ENCODE measurements around the gene BTLA. TPM values are rescaled to one million over a fixed set of nuclear protein-coding genes. Genes with fewer than 3 reads are reported as not detected.

BTLA gene
- total and polyA plus RNA-seq, 2 of the 8 experiments (the other 6 are each of a cell fraction or from before 2014, with no cell fraction given) = not detected

GRCh38 chr3:112486811-112487505, 12.3 kb downstream of the BTLA start:
- H3K4me3 ChIP-seq (ENCODE audit: extremely low read depth in 1 of 4, insufficient read depth in 2 of 4, low read depth in 3 of 4, low read length in 4 of 4) = no peak overlapping the region
- H3K36me3 ChIP-seq (ENCODE audit: control insufficient read depth in 2 of 4, insufficient read depth in 4 of 4, low read length in 3 of 4) = no peaks in the 10 kb centered on the region
- H2AFZ ChIP-seq (ENCODE audit: low read length) = no peak overlapping the region
- H2BK15ac ChIP-seq (ENCODE audit: low read length) = no peak overlapping the region
- H2BK120ac ChIP-seq (replicated peaks; ENCODE audit: low read depth, low read length) = no peak overlapping the region
- no peak overlapping the region for H3K18ac ChIP-seq (ENCODE audit: extremely low read depth, low read length)
- H3K4ac ChIP-seq (replicated peaks; ENCODE audit: insufficient read length, low read depth, low read length) = no peak overlapping the region
- CTCF ChIA-PET (ENCODE audit: partially characterized antibody) = no interaction called here
- no peak overlapping the region for H4K5ac ChIP-seq (ENCODE audit: insufficient read length, low read depth, low read length)
- FAIRE-seq (no peak), DNase-seq (ENCODE audit: low read depth in 1 of 2, low spot score in 2 of 2) (no peak)
- H3K4me2 ChIP-seq (ENCODE audit: insufficient read depth in 1 of 2, low read depth in 2 of 2, low read length in 2 of 2) = no peak overlapping the region
- peaks cover 0 to 1% (median 0%) of the 10 kb centered on the region in 4 experiments; a peak in 1 of 7 replicates for H3K27me3 ChIP-seq (replicated peaks in 1 of 4; ENCODE audit: control insufficient read depth in 3 of 4, extremely low read depth in 1 of 4, insufficient read depth in 3 of 4, low read length in 3 of 4)
- H2BK5ac ChIP-seq (ENCODE audit: low read depth, low read length) = no peak overlapping the region
- WGBS, 2 experiments (ENCODE audit: extremely low coverage in 1 of 2, insufficient coverage in 1 of 2, insufficient read length in 1 of 2, insufficient replicate concordance in 2 of 2, low coverage in 1 of 2, low lambda C conversion rate in 2 of 2, missing lambda C conversion rate in 1 of 2) = 98% methylated on average over 7 of the region's 7 CpGs; no CpG with 5 or more reads in 1 of the 2 experiments
- H3K9ac ChIP-seq (replicated peaks in 1 of 4; ENCODE audit: extremely low read depth in 1 of 4, low read depth in 3 of 4, low read length in 3 of 4) = no peak overlapping the region
- H3K79me2 ChIP-seq (ENCODE audit: control insufficient read depth in 1 of 2, insufficient read depth in 2 of 2, low read length in 2 of 2) = no peaks in the 10 kb centered on the region
- no peaks in the 10 kb centered on the region for H3K4me1 ChIP-seq (replicated peaks in 1 of 4; ENCODE audit: control insufficient read depth in 3 of 4, insufficient read depth in 4 of 4, low read length in 3 of 4)
- H3K9me3 ChIP-seq (ENCODE audit: insufficient read depth in 2 of 2, low read depth in 1 of 2, low read length in 1 of 2) = no peaks in the 10 kb centered on the region
- H3K56ac ChIP-seq (replicated peaks; ENCODE audit: insufficient read length, low read depth, low read length) = no peak overlapping the region
- no peak overlapping the region for H3K27ac ChIP-seq (ENCODE audit: low read depth, low read length)
- H2BK12ac ChIP-seq (ENCODE audit: low read depth, low read length) = no peak overlapping the region
- H3K14ac ChIP-seq (ENCODE audit: insufficient read length) = no peak overlapping the region
- POLR2A ChIA-PET (ENCODE audit: partially characterized antibody) = no interaction called here
- no peaks in the 10 kb centered on the region for H4K20me1 ChIP-seq (replicated peaks in 1 of 2; ENCODE audit: control insufficient read depth in 1 of 2, insufficient read depth in 2 of 2, low read length in 2 of 2)
- no peak overlapping the region for H2AK5ac ChIP-seq (ENCODE audit: low read depth, low read length)
- H3K23ac ChIP-seq (ENCODE audit: insufficient read length) = no peak overlapping the region
- H2BK20ac ChIP-seq (ENCODE audit: low read length) = no peak overlapping the region
- H3K23me2 ChIP-seq (ENCODE audit: low read depth, low read length) = no peaks in the 10 kb centered on the region
- no peaks in the 10 kb centered on the region for H3K79me1 ChIP-seq (ENCODE audit: low read depth, low read length)
- no peak overlapping the region for H4K91ac ChIP-seq (replicated peaks; ENCODE audit: insufficient read length, low read length)
- no peak overlapping the region for H4K8ac ChIP-seq (ENCODE audit: extremely low read depth, insufficient read depth, low read length)
- no peak for TF ChIP-seq CHD2 (IDR thresholded peaks at IDR 0.05; ENCODE audit: low read length)
- no peak for TF ChIP-seq POLR2A (IDR thresholded peaks at IDR 0.05; ENCODE audit: control extremely low read depth in 1 of 2, low read depth in 2 of 2, low read length in 2 of 2)
- no peak for TF ChIP-seq HDAC2 (IDR thresholded peaks at IDR 0.05; ENCODE audit: borderline replicate concordance in 1 of 2, low read depth in 2 of 2, low read length in 2 of 2)
- TF ChIP-seq ATF2 (IDR thresholded peaks at IDR 0.05; ENCODE audit: low read length) = no peak
- no peak for TF ChIP-seq CREB1 (IDR thresholded peaks at IDR 0.05)
- no peak for TF ChIP-seq SRF (IDR thresholded peaks at IDR 0.05; ENCODE audit: low read depth, low read length)
- TF ChIP-seq JUND (IDR thresholded peaks at IDR 0.05; ENCODE audit: low read length) = no peak
- TF ChIP-seq TBP (IDR thresholded peaks at IDR 0.05; ENCODE audit: low read depth, low read length) = no peak
- TF ChIP-seq EZH2 (IDR thresholded peaks at IDR 0.05; ENCODE audit: low read depth, low read length, severe bottlenecking) = no peak
- no peak for TF ChIP-seq RXRA (IDR thresholded peaks at IDR 0.05; ENCODE audit: insufficient read depth, low read depth, low read length)
- no peak for TF ChIP-seq KDM1A (IDR thresholded peaks at IDR 0.05; ENCODE audit: borderline replicate concordance, low read length)
- no peak for TF ChIP-seq E2F6 (IDR thresholded peaks at IDR 0.05)

All from H1 (cell line).